Suprapubic skin (tissue), 3 donors: Measurements from ENCODE around the gene ZNF506.

Source experiments
- CTCF ChIP-seq, 2 donors: fragments of 200-600 bp in 1 of 2; fragments of 450-650 bp in 1 of 2; sonication (generic) in 1 of 2; IDR thresholded peaks; one replicate each; pipeline ENCODE4 v1.5.1; 2016 to 2019; ENCODE audit warnings: antibody characterized with exemption in 2 of 2, mild to moderate bottlenecking in 1 of 2, moderate library complexity in 1 of 2
- POLR2A ChIP-seq, 2 donors: fragments of 450-650 bp; IDR thresholded peaks; one replicate each; pipeline ENCODE4 v1.6.1; 2017; ENCODE audit warnings: antibody characterized with exemption in 2 of 2, mild to moderate bottlenecking in 2 of 2, moderate library complexity in 2 of 2

- TF ChIP-seq CTCF (IDR thresholded peaks at IDR 0.05), result no peak
- no peak for TF ChIP-seq POLR2A (IDR thresholded peaks at IDR 0.05)
Measured at GRCh38 chr19:19774354-19775033, 47.1 kb downstream of the ZNF506 start.
